GM19193 (cell line): ENCODE results near the gene DAPK1.

Experiments used
- POLR2A ChIP-seq: IDR thresholded peaks from 4 replicates; pipeline ENCODE4 v1.6.1; 2011; ENCODE audit not compliant: insufficient read depth, insufficient read length; ENCODE audit errors: extremely low read depth

The DAPK1 gene

DNA sequence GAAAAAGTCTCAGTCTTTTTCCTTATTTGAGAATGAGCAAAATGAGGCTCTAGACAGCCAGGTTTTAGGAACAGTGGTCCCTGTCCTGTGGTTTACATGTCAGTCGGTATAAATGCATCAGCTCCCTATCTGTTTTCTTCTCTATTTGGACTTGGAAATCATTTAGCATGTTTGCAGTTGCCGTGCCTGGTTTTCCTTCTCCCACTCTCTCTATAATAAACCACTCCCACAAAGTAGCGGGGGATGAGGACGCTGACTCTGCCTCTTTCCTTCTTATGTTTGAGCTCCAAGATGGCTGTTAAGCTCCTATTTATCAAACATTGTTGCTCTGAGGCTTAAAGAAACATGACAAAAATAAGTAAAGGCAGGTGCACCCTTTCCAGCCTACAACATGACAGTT, 171.1 kb downstream of the DAPK1 start:
- no peak for TF ChIP-seq POLR2A

DNA sequence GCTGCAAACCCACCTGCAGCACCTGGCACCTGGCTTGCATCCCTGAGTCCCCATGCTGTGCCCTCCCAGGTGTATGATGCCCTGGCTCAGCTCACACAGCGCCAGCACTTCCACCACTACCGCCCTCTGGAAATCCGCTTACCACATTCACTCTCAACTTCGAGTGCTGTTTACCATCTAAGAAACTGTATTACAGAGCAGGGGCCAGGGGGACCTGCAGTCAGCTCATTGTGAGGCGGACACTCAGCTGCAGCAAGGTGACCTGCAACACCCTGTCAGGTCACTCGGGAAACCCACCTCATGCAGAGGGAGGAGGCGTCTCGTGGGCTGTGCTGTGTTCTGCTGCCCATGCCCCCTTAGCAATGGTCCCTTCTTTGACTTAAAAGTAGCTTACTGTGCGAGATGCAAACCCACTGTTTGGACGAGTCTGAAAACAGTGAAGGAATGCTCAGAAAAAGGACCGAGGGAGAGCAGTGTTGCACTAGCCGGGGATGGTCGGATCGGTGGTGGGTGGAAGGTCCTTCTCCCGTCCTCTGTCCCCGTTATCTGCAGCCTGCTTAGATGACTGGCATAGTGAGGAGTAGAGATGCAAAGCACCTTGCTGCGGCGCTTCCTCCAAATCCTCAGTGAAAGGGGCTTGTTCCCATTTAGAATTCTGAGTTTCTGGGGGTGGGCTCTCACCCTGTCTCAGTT, 173.1 kb downstream of the DAPK1 start:
- no peak for TF ChIP-seq POLR2A

- no peak for TF ChIP-seq POLR2A
These were observed 173.8 kb downstream of the DAPK1 start for GRCh38 chr9:87671478-87671877.

DNA sequence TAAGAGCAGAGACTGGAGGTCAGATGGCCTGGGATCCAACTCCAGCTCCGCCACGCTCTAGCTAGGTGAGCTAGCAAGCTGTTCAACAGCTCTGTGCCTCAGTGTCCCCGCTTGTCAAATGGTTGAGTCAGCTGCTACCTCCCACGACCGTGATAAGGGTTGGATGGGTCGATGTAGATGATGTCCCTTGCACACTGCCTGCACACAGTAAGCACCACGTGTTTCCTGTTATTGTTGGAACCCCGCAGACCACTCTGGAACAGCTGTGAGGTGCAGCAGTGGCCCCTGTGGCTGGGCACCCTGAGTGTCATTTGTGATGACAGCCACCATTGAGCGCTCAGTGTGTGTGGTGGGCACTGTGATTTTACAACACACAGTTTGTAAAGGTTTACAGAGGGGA, 174.3 kb downstream of the DAPK1 start:
- TF ChIP-seq POLR2A: no peak

DNA sequence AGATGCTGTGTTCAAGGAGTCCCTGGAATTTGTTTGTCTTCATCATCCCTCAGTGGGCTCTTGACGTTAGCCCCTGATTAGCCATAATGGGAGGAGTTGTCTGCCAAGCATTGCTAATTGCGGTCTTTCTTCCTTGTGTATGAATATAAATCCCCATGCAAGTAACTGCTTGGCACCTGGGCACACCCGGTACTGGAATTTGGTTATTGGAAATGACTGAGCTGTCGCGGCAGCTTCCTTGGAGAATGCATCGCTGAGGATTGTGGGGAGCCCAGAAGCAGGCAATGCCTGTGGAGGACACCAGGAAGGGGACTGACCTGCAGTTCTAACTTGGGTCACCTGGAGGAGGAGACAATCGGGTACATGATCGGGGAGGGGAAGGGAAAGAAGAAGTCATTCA, 174.9 kb downstream of the DAPK1 start:
- no peak for TF ChIP-seq POLR2A

DNA sequence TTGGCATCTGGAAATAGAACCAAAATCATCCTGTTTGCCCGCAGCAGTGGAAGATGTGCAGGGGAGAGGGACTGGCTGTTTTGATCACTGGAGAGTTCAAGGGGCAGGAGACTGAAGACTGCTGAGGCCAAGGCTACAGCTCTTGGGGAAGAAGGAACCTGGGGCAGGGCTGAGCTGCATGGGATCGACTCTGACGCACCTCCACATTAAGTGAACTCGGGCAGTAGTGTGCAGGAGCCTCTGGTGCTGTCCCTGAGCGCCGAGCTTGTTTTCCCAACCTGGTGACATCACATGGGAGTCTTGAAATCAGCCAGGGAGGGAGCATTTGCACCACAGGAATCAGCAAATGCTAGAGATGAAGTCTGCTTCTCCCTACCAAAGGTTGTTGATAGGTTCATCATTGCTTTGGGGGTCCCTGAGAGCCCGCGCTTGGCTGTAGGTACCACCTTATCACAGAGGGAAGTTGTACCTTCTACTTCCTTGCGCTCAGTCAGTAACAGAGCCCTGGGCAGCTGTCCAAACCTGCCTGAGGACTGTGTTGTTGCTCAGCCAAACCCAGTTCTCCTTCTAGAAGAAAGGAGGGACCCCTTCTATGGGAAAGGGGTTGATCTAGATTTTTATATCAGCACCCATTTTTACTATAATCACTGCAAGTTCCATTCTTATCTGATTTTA, 175.9 kb downstream of the DAPK1 start:
- no peak for TF ChIP-seq POLR2A

DNA sequence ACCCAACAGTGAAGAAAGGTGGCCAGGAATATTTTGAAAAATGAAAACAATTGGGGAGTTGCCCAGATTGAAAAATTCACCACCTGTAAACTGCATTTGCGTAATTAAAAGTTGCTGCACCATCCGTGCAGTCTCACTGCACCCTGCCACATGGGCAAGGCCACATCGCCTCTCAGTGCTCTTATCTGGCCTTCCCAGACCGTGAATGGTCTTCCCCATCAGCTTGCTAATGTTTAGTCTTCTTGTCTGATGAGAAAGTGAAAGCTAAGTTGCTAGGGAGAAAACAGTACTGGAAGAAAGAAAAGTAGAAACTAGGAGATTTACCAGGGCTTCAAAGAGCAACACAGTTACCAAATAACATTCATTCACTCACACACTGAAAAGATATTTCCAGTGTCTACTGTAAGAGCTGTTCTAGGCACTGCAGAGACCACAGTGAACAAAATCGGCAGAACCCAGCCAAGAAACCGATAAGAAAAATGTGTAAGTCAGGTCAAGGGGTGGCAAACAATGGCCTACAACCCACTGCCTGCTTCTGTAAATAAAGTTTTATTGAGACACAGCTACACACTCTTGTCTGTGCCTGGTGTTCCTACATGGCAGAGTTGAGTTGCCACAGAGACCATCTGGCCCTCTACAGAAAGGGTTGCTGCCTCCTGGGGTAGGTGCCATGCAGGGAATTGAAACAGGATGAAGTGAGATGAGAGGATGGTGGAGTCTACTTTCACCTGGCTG, 177.1 kb downstream of the DAPK1 start:
- TF ChIP-seq POLR2A: no peak

- no peak for TF ChIP-seq POLR2A
These were observed 178.3 kb downstream of the DAPK1 start for GRCh38 chr9:87675906-87676515.

- no peak for TF ChIP-seq POLR2A
These were observed 179.5 kb downstream of the DAPK1 start for GRCh38 chr9:87676976-87677775.

DNA sequence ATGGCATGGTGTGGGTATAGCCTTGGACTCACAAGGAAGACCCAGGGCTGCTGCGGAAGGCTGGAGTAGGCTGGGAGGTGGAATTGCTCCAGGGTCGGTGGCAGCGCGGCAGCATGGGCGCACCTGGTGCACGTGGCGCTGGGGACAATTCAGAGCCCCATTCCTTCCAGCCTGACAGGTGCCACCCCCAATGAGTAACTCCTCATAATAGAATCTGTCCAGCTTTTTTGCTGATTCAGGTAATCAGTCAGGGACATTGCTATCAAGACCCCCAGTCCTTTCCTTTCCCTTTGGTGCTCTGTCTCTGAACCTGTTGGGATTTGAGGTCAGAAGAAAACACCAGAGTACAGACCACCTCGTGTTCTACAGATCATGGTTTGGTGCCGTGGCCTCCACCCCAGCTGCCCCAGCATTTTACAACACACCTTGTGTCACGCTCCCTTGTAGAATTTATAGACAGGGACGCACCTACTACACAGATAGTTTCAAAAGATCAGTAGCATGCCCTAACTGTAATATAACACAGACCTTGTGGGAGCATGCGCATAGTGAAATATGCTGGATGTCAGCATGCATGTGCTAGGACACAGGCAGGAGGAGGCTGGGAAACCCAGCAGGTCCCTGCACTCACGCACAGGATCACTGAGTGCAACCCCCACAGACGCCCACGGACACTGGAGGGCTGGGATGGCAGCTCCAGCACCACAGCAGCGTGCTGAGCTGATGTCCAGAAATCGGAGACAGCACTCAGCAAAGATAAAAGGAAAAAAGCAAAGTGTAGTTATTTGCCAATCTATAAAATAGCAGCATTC, 180.3 kb downstream of the DAPK1 start:
- TF ChIP-seq POLR2A: no peak

- TF ChIP-seq POLR2A: no peak
These were observed 181.1 kb downstream of the DAPK1 start for GRCh38 chr9:87678650-87679355.

GRCh38 chr9:87681271-87682061, 183.8 kb downstream of the DAPK1 start:
- TF ChIP-seq POLR2A: no peak
